NCI-H2227 treated with DMSO at 0.1 percent for 48 hours (cell line): ENCODE data around the gene CNGA1.

Experiments
- DNase-seq: peaks from one replicate; lab custom pipeline; 2025; lab: John Stamatoyannopoulos, UW

The CNGA1 gene

GRCh38 chr4:47899639-47900038, 116.8 kb downstream of the CNGA1 start:
- no peak for DNase-seq

- DNase-seq: no peak
Measured at GRCh38 chr4:47891928-47892327, 124.6 kb downstream of the CNGA1 start.
